Measurements from ENCODE around the gene NELFB.

NELFB gene

DNA sequence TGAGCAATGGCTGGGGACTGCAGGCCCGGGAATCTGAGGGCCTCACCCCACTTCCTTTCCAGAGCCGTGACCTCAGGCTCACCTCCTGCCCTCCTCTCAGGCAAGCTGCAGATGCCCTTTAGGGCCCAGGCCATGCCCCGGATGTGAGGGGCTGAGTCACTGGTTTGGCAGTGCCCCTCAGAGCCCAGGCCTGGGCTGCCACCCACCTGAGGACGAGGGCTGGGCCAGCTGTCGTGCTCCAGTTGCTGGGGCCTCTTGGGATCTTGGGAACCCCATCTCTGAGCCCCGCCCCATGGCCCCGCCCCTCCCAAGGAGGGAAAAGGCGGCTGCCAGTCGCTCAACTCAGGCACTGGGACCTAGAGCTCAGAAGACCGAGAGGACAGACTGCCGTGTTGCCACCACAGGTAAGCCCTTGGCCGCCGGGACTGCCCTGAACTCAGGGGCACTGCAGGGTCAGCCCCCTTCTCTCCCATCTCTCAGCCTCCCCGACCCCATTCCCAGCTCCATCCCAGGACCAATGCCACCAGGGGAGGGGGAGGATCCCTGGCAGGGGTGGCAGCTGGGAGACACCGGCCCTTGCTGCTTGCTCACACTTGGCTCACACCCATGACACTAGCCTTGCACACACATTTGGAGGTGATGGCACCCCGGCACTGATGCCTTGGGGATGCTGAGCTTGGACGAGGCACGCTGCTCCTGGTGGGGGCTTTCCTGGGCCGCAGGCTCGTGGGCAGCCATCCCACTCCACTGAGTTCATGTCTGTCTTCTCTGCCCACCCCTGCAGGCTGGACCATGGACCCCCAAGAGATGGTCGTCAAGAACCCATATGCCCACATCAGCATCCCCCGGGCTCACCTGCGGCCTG lies 30.1 kb upstream of the NELFB start, which contains the start of gene CYSRT1:
CYSRT1 (plus strand) TSS at position 345 of the 865 bp plus-strand sequence; CDS start at position 793, 448 bp downstream.
- DNase-seq: no peak

GRCh38 chr9:137225699-137226331 lies 29.3 kb upstream of the NELFB start:
- no peak for DNase-seq

GRCh38 chr9:137226338-137227053 lies 28.6 kb upstream of the NELFB start:
- DNase-seq: no peak

GRCh38 chr9:137227054-137227852 lies 27.9 kb upstream of the NELFB start, which contains the start of gene RNF224:
Gene RNF224 (plus strand): TSS chr9:137227502. CDS start chr9:137228336, 834 bp downstream.
- peak; percentile 71 for DNase-seq

- DNase-seq: no peak
Measured at GRCh38 chr9:137227853-137228505, 27.1 kb upstream of the NELFB start.

- no peak for DNase-seq
Measured at GRCh38 chr9:137228506-137228967, 26.6 kb upstream of the NELFB start.

DNA sequence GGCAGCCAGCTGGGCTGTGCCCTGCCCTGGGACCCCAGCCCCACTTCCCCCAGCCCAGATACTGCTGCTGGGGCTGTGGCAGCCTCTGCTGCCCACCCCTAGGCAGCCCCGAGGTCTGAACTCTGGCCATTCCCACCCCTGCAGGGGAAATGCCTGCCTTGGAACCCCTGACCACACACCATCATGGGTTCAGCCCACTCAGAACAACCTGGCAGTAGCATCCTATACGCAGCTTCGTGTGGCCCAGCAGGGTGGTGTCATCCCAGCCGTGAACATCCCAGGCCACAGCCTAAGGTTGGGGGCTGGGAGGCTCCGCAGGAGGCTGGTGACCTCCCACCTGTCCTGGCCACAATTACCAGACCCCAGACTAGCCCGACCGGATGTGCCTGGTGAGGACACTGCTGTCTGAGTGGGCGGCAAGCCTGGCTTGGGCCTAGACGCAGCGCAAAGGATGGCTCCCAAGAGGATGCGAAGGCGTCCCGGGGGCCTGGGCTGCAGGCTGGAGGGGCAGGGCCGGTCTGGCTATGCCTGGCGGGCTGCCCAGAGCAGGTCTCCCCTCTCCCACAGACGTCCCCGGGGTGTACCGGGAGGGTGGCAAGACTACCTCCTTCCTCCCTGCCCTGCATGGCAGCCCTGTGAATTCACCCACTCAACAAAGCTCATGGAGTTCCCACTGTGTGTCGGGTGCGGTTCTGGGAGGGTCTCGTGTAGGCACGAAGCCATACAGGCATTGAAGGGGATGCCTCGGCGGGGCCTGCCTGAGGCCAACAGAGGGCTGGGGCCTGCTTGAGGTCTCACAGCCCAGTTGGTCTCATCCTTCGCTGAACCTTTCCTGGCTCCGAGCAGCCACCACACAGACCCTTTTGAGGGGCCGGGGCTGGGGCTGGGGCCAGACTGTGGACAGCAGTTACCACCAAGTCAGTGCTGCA lies 25.9 kb upstream of the NELFB start:
- DNase-seq: no peak

GRCh38 chr9:137229903-137230704 lies 25.0 kb upstream of the NELFB start:
- DNase-seq: no peak

DNA sequence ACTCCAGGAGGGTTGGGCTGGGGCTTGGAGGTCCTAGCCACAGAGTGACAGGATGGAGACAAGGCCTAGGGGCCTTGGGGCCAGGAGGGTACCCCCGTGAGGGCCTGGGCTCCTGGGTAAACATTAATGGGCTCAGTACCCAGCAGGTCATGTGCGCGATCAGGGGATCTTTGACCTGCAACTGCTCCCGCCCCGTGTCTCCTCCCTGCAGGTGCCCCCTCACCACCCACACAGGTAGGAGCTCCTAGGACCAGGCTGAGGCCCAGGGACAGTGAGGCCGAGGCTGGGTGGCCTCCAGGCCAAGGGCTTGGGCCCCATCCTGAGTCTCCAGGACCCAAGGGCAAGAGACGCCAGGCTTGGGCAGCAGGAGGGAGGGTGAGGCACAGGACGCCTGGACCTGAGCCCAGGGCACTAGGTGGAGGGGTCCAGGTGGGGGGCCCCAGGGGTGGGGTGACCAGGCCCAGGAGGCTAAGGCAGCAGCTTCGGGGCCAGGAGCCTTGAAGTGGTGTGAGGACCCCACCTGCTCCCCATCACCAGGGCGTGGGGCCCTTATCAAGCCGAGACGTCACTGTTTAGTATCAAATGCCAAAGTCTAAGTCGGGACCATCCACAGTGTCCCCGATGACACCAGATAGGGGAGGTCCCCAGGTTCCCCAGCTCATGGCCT lies 24.3 kb upstream of the NELFB start, which contains the start of gene SLC34A3:
SLC34A3 (plus strand) TSS at position 197 of the 667 bp plus-strand sequence. CDS start 802 bp downstream, outside the sequence.
- no peak for DNase-seq

- DNase-seq: no peak
Measured at GRCh38 chr9:137231372-137232039, 23.6 kb upstream of the NELFB start.

GRCh38 chr9:137232101-137232500 lies 23.0 kb upstream of the NELFB start:
- no peak for DNase-seq

DNA sequence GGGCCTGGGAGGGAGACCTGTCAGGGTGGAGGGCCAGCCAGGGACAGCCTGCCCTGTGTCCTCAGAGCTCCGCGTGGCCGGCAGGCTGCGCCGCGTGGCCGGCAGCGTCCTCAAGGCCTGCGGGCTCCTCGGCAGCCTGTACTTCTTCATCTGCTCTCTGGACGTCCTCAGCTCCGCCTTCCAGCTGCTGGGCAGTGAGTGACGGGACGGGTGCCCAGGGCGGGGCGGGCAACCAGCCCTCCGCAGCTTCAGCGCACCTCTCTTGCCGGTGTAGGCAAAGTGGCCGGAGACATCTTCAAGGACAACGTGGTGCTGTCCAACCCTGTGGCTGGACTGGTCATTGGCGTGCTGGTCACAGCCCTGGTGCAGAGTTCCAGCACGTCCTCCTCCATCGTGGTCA lies 22.6 kb upstream of the NELFB start:
- no peak for DNase-seq

- DNase-seq: peak; percentile 32
Measured at GRCh38 chr9:137233143-137233980, 21.8 kb upstream of the NELFB start.

GRCh38 chr9:137234055-137234697 lies 21.0 kb upstream of the NELFB start:
- DNase-seq: no peak

DNA sequence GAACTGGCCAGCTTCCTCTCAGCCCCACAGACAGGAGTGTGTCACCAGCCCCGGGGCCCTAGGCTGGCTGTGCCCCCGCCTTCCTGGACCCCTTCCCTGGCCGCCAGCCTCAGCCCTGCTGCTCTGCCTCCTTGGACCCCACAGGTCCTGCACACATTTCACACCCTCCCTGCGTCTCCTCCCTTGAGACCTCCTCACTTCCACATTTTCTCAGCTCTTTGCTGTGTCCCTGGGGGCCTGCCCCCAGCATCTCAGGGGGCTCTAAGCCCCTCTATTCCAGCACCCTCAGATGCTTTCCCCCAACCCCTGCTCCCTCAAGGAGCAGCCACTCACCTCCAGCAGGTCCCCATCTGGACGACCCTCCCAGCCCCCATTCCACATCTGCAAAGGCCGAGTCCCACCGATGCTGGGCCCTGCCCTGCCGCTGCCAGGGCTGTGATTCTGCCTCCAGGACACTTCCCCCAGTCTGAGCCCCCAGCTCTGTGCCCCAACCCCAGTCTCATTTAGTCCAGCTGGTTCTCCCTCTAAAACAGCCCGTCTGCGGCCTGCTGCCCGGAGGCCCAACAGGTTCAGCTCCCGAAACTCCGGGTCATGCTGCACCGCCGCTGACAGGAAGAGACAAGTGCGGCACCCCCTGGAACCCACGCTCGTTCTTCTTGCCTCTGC lies 20.2 kb upstream of the NELFB start:
- DNase-seq: no peak

All from NCI-H774 (cell line).